Erythroblast (primary cell): ENCODE results near the gene VPS36.

Experiments
- GATA1 ChIP-seq: IDR thresholded peaks from 2 replicates; pipeline ENCODE4 v1.6.1; 2011; ENCODE audit warnings: low read depth, mild to moderate bottlenecking, control low read depth, low read length, moderate library complexity
- POLR2A ChIP-seq: IDR thresholded peaks from 2 replicates; pipeline ENCODE4 v1.6.1; 2011; ENCODE audit warnings: mild to moderate bottlenecking, low read length

DNA sequence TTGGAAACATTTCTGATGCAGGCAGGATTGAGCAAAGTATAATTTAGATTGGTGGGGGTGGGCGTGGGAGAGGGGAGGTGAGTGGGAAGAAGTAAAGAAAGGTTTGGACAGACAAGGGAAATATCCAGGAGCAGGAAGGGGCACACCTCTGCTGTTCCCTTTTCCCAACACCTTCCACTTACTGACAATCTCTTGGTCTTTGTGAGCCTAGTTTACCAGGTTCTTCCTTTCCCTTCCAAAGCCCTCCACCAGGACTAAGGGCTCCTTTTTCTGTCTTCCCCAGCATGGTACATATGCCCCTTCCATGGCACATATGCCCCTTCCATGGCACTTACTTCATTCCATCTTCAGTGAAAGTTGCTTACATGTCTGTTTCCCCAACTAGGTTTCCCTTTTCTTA, 38.3 kb downstream of the VPS36 start:
- TF ChIP-seq POLR2A: no peak
- TF ChIP-seq GATA1: no peak
